Measurements from ENCODE around the gene KISS1. TPM values are rescaled to one million over a fixed set of nuclear protein-coding genes. Genes with fewer than 3 reads are reported as not detected.
A peak's percentile ranks its signal among the peaks of the same experiment; 100 is the strongest.

The KISS1 gene
- total and polyA plus RNA-seq, 2 of the 4 experiments (the other 2 are of a cell fraction): 11.7 to 27.3 TPM

DNA sequence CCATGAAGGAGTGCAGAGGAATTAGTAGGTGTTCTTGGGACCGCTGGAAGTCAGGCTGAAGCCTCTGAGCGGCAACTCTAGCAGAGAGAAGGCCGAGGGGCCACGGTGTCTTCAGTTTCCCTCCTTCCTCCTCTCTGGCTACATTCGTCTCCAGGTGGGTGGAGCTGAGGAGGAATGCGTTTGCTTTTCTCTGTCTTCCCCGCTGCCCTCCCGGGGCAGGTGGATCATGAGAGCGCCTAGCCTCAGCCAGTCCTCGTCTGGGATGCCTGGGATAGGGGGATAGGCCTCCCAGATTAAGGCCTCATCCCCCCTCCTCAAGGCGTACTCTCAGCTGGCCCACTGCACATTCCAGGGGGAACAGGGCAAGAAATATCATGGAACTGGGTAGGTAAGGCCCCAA lies 25.0 kb upstream of the KISS1 start:
- no peak overlapping the region for H3K4me2 ChIP-seq (ENCODE audit: low read depth, low read length)
- no peak overlapping the region for H2BK15ac ChIP-seq (ENCODE audit: low read depth, low read length)
- no peak overlapping the region for H4K5ac ChIP-seq (ENCODE audit: low read depth, low read length)
- TSS peak; percentile 67 for BruUV-seq (replicated peaks)
- no peaks in the 10 kb centered on the region for H3K27me3 ChIP-seq (ENCODE audit: control insufficient read depth, insufficient read depth, low read length)
- intact Hi-C loops (cut with micrococcal nuclease): no loop called here
- TF ChIP-seq NFE2L2 (IDR thresholded peaks at IDR 0.05; ENCODE audit: low read depth, low read length) (no peak), BHLHE40 (IDR thresholded peaks at IDR 0.05; ENCODE audit: low read depth, low read length) (no peak), FOS (IDR thresholded peaks at IDR 0.05; ENCODE audit: low read depth, low read length) (no peak), CEBPB (IDR thresholded peaks at IDR 0.05; ENCODE audit: low read depth, low read length) (no peak), MAFK (IDR thresholded peaks at IDR 0.05; ENCODE audit: low read depth, low read length) (no peak), RAD21 (IDR thresholded peaks at IDR 0.05; ENCODE audit: low read length) (no peak), MXI1 (IDR thresholded peaks at IDR 0.05; ENCODE audit: borderline replicate concordance, low read depth, low read length) (no peak), MAZ (IDR thresholded peaks at IDR 0.05; ENCODE audit: borderline replicate concordance, low read depth, low read length) (no peak), RFX5 (IDR thresholded peaks at IDR 0.05; ENCODE audit: low read depth, low read length) (no peak), CHD1 (IDR thresholded peaks at IDR 0.05; ENCODE audit: low read depth, low read length) (no peak), POLR2A (IDR thresholded peaks at IDR 0.05; ENCODE audit: low read depth, low read length) (no peak), RCOR1 (IDR thresholded peaks at IDR 0.05; ENCODE audit: insufficient replicate concordance, low read length) (no peak), SMC3 (IDR thresholded peaks at IDR 0.05; ENCODE audit: low read depth, low read length) (no peak)
- TF ChIP-seq, protein P1, sequence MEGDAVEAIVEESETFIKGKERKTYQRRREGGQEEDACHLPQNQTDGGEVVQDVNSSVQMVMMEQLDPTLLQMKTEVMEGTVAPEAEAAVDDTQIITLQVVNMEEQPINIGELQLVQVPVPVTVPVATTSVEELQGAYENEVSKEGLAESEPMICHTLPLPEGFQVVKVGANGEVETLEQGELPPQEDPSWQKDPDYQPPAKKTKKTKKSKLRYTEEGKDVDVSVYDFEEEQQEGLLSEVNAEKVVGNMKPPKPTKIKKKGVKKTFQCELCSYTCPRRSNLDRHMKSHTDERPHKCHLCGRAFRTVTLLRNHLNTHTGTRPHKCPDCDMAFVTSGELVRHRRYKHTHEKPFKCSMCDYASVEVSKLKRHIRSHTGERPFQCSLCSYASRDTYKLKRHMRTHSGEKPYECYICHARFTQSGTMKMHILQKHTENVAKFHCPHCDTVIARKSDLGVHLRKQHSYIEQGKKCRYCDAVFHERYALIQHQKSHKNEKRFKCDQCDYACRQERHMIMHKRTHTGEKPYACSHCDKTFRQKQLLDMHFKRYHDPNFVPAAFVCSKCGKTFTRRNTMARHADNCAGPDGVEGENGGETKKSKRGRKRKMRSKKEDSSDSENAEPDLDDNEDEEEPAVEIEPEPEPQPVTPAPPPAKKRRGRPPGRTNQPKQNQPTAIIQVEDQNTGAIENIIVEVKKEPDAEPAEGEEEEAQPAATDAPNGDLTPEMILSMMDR (conservative IDR thresholded peaks at IDR 0.05; ENCODE audit: low read depth, low read length): no peak
- TF ChIP-seq, protein P2, sequence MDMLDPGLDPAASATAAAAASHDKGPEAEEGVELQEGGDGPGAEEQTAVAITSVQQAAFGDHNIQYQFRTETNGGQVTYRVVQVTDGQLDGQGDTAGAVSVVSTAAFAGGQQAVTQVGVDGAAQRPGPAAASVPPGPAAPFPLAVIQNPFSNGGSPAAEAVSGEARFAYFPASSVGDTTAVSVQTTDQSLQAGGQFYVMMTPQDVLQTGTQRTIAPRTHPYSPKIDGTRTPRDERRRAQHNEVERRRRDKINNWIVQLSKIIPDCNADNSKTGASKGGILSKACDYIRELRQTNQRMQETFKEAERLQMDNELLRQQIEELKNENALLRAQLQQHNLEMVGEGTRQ (IDR thresholded peaks at IDR 0.05; ENCODE audit: low read depth, low read length): no peak
- TF ChIP-seq, protein P3, sequence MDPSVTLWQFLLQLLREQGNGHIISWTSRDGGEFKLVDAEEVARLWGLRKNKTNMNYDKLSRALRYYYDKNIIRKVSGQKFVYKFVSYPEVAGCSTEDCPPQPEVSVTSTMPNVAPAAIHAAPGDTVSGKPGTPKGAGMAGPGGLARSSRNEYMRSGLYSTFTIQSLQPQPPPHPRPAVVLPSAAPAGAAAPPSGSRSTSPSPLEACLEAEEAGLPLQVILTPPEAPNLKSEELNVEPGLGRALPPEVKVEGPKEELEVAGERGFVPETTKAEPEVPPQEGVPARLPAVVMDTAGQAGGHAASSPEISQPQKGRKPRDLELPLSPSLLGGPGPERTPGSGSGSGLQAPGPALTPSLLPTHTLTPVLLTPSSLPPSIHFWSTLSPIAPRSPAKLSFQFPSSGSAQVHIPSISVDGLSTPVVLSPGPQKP (IDR thresholded peaks at IDR 0.05; ENCODE audit: borderline replicate concordance, low read depth, low read length): no peak
- dilution Hi-C loops (cut with HindIII; ENCODE audit: low sequenced_read_pairs, unreplicated experiment): no loop called here
- H2BK120ac ChIP-seq (ENCODE audit: low read depth, low read length): no peak overlapping the region
- no peak overlapping the region for H3K4ac ChIP-seq (ENCODE audit: low read depth, low read length)
- H2AK9ac ChIP-seq (replicated peaks; ENCODE audit: low read depth, low read length, poor library complexity): no peak overlapping the region
- peaks cover 22% of the 10 kb centered on the region; the same call in 1 of the 2 replicates for H3K36me3 ChIP-seq (ENCODE audit: control insufficient read depth, insufficient read depth, low read length)
- H2AFZ ChIP-seq (replicated peaks; ENCODE audit: low read length, poor library complexity): no peak overlapping the region
- no peak overlapping the region for H4K8ac ChIP-seq (ENCODE audit: low read depth in 2 of 2, low read length in 2 of 2)
- no peak overlapping the region for H3K27ac ChIP-seq (ENCODE audit: insufficient read depth, low read length)
- H3K9me1 ChIP-seq (ENCODE audit: insufficient read depth, low read length): peaks cover 6% of the 10 kb centered on the region
- no peak overlapping the region for H3K4me3 ChIP-seq (ENCODE audit: insufficient read depth, low read depth, low read length)
- H3K23ac ChIP-seq (ENCODE audit: low read depth, low read length): no peak overlapping the region
- no peak overlapping the region for H4K91ac ChIP-seq (ENCODE audit: insufficient read depth, low read depth, low read length)
- ATAC-seq (ENCODE audit: low read depth) (no peak), DNase-seq (no peak)
- H2BK5ac ChIP-seq (ENCODE audit: low read depth, low read length, poor library complexity, severe bottlenecking): no peak overlapping the region
- CTCF ChIA-PET: no interaction called here
- H3K56ac ChIP-seq (ENCODE audit: extremely low read depth, insufficient read depth, low read length): no peak overlapping the region
- H2BK20ac ChIP-seq (ENCODE audit: low read depth, low read length): no peak overlapping the region
- no CpG with 5 or more reads among the region's 11 CpGs for WGBS, 2 experiments (ENCODE audit: extremely low coverage in 2 of 2, insufficient read length in 1 of 2)
- in situ Hi-C loops (cut with MboI; ENCODE audit: low sequenced_read_pairs): no loop called here
- H3K4me1 ChIP-seq (ENCODE audit: control insufficient read depth, insufficient read depth, low read length): peaks cover 4% of the 10 kb centered on the region
- no peak overlapping the region for H3K14ac ChIP-seq (replicated peaks; ENCODE audit: low read depth, low read length)
- H3K18ac ChIP-seq (ENCODE audit: low read depth, low read length): no peak overlapping the region
- H3K9me3 ChIP-seq (ENCODE audit: control insufficient read depth, insufficient read depth, low read length): no peaks in the 10 kb centered on the region
- POLR2A ChIA-PET (ENCODE audit: unreplicated experiment): no interaction called here
- no peak overlapping the region for H3K9ac ChIP-seq (ENCODE audit: low read depth, low read length)
- no peaks in the 10 kb centered on the region for H3K79me1 ChIP-seq (ENCODE audit: low read depth in 1 of 2, low read length in 2 of 2)
- no peaks in the 10 kb centered on the region for H4K20me1 ChIP-seq (ENCODE audit: insufficient read depth, low read length)
- no peak overlapping the region for H2AK5ac ChIP-seq (ENCODE audit: low read depth, low read length)

Data from IMR-90 (cell line).